ENCODE data around the gene ENOX1.
"Not testable (repeated sequence)": the region's sequence is repeated elsewhere in the genome, so short reads cannot be mapped to it uniquely, and the experiment has no call there.

Gene ENOX1

DNA sequence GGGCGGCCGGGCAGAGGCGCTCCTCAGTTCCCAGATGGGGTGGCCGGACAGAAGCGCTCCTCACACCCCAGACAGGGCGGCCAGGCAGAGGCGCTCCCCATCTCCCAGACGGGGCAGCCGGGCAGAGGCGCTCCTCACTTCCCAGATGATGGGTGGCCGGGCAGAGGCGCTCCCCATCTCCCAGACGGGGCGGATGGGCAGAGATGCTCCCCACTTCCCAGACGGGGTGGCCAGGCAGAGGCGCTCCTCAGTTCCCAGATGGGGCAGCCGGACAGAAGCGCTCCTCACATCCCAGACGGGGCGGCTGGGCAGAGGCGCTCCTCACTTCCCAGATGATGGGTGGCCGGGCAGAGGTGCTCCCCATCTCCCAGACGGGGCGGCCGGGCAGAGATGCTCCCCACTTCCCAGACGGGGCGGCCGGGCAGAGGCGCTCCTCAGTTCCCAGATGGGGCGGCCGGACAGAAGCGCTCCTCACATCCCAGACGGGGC lies 370.8 kb downstream of the ENOX1 start:
- DNase-seq, result not testable (repeated sequence)

DNA sequence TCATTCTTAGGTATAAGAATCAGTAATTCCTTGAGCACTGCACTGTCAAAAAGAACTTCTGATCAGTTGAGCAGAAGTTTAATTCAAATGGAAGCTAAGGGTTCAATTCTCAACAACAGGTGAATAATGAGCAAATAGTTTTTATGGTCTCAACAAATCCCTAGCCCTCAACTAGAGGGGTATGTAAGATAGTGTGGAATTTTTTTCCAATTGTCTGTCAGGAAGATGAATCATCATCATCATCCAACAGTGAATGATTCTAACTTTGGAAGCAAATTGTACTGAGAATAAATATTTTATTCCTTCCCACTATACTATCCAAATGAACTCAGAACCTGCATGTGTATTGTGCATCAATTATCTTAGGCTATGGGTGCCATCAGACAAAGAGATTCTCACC lies 372.7 kb downstream of the ENOX1 start:
- DNase-seq, result no peak

DNA sequence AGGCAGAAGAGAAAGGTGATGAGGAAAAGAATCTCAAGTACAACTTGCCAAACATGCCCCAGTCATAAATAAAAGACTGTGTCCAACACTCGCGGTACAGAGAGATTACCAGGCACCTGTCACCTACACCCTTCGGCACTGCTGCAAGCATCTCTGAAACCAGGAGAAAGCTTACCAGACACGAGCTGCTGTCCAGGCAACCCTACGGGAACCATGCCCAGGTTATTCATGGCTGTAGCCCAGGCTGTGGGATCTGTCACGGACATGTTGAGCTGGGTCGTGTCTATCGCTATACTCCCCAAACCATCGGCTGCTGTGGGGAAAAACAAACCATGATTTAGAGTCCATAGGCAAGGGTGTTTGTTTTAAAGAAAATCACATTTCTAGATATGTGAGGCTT lies 375.0 kb downstream of the ENOX1 start:
- no peak for DNase-seq

DNA sequence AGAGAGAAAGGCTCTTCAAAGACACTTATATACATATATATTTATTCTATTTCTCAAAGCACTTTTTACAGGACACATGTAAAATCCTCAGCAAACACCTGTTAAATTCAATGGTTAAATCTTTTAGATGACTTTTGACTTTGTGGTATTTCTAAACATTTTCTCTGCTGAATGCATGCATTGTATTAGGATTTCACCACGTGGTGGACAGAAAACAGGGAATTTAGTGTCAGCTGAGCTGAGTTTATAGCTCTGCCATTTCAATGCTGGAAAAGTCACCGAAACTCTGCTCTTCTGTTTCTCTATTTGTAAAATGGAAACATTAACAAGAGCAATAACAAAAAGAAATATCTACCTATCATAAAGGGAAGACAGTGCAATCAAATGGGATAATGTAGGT lies 375.6 kb downstream of the ENOX1 start:
- no peak for DNase-seq

DNA sequence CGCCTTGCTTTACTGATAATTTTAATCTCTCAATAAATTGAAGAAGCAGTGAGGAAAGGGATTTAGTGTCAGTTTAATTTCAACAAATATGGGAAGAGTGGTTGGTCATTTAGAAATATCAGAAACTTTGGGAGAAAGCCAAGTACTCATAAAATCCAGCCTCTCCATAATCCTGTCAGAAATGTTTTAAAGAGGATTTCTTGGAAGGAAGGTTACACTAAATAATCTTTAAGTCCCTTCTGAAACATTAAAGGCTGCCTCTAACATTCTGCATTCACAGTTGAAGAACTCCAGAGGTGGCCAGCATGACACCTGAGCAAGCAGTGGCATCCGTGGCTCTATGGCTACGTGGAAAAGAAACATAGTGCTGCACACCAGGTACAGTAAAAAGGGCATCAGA lies 378.5 kb downstream of the ENOX1 start:
- DNase-seq, result no peak

DNA sequence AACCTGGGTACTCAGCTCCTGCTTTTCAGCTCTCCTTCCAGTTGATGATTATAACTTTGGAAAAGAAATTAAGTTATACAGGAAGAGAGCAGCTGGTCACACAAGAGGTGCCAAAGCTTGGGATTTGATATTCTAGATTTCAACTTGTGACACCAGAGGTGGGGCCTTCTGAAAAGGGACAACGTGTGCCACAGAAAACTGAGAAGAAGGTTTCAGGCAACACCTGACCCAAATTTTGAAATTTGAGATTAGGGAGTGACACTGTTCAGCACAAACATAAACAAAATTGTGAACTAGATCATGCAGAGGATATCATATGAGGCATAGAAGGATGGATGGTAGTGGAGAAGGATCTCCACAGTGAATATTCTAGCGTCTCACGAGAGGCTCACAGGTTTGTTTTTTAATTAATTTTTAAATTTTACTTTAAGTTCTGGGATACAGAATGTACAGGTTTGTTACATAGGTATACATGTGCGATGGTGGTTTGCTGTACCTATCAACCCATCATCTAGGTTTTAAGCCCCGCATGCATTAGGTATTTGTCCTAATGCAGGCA lies 379.7 kb downstream of the ENOX1 start:
- DNase-seq, result no peak

DNA sequence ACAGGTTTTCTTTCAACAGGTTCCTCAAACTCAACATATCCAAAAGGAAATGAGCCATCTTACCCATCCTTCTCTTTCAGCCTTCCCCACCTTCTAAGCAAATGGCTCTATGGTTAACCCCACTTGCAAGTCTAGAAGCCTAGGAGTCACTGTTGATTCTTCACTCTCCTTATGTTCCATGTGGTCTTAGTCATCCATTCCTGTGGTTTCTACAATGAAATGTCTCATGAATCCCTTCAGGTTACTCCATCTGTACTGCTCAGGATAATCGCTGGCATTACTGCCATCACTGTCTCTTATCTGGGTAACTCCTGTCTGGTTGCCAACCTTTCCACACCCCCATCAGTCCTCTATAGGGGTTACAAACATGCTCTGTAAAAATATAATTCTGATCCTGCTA lies 381.3 kb downstream of the ENOX1 start:
- DNase-seq, result no peak

DNA sequence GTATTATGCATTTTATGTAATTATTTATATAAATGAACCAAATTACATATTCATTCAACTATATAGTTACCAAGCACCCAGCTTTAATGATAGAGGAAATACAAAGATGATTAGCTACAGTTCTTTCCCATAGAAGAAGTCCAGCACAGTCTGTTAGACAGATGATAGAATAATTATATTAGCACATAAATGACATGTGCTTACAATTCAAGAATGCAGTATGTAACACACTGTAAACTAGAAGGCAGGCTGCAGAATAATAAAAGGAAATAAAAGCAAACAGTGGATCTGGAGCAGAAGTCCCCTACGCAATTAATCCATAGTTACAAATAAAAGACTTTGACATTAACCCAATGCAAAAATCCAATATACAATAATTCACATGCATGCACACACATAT lies 384.4 kb downstream of the ENOX1 start:
- DNase-seq, result no peak

DNA sequence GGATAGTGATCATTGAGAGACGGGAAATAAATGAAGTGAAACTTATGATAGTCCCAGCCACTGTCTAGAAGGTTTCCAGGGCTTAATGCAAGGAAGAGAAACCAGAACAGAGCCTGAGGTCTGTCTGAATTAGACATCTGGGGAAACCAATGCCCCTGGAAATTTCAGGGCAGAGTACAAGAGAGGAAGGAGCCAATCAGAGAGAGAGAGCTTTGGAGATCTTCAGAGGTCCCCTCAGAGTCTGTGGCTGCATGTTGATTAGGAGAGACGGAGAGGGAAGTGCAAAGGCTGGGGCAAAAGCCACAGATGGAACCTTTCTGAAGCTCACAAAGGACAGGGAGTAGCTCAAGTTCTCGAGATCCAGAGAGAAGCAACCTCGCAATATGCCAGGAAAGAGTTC lies 385.4 kb downstream of the ENOX1 start:
- DNase-seq, result no peak

DNA sequence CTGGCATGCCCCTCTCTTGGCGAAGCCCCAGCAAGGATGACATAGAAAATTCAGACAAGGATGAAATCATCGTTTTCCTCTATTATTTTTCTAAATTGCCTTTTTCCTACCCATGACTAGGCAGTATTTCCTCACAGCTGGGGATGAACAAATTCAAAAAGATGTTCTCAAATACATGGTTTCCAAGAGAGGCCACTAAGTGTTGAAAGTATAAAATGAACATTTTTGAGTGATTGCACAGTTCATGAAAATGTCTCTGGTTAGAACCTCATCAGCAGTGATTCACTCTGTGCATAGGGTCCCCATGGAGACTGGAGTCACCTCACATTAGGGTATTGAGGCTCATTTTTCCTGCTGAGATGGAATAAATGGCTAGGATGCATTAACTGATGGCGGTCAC lies 389.7 kb downstream of the ENOX1 start:
- DNase-seq, result no peak

DNA sequence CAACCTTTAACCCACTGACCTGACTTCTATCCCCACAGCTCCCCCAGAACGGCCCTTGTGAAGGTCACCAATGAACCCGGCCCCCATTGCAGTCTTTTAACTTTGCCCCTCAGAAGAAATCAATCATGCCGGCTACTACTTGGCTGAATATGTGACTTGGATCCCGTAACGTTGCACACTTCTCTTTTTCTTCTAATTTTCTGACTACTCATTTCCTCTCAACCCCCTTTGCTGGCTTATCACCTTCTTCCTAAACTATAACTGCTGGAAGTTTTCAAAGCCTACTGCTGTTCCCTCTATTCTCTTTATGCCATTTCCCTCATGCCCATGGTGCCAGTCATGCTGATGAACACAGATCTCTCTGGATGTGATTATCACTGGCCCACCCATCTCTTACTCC lies 395.7 kb downstream of the ENOX1 start:
- DNase-seq, result no peak

DNA sequence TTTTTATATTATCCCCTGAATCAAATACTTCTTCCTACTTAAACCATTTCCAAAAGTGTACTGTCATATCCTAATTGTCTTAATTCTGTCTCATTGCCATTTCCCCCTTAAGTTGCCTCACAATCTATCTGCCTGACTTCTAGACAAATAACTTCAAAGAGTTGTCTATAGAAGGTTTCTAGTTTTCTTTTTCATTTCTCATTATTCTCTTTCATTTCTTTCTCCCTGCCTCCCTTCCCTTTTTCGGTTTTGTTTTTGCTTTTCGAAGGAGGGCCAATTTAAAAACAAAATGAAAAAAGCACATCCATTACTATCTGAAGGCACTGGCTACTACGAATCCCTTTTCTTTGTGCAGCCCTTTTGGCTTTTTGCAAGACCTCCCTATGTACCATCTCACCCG lies 396.2 kb downstream of the ENOX1 start:
- no peak for DNase-seq

DNA sequence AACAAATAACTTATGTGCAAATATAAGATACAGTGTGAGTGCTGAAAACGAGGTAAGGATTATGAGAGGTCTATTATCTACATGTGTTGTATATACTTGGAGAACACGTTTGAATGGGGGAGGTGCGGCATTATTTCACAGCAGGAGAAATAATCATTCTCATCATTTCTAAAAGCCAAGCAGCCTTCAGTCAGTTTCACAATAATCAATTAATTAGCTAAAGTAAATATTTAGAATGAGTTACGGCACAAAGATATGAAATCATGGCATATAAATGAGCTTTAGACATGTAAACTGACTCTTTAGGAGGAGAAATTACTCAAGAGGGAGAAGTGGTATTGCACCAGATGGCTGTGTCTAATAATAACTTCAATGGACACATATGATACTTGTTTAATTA lies 396.8 kb downstream of the ENOX1 start:
- DNase-seq, result no peak

DNA sequence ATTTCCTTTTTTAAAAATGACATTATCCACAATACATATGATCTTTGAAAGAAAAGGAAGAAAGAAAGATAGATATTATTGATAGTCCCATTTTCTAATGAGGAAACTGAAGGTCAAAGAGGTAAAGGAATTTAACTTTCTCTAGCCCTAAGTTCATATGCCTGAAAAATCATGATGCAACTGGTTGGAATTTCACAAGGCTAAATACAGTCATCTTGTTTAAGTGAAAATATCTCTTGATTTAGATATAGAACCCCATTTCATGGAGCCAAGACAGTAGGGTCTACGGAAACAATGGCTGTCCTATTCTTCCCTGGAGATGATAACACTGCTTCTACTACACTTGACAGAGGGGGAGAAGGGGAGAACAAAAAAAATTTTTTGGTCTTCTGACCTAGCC lies 397.2 kb downstream of the ENOX1 start:
- DNase-seq, result no peak

DNA sequence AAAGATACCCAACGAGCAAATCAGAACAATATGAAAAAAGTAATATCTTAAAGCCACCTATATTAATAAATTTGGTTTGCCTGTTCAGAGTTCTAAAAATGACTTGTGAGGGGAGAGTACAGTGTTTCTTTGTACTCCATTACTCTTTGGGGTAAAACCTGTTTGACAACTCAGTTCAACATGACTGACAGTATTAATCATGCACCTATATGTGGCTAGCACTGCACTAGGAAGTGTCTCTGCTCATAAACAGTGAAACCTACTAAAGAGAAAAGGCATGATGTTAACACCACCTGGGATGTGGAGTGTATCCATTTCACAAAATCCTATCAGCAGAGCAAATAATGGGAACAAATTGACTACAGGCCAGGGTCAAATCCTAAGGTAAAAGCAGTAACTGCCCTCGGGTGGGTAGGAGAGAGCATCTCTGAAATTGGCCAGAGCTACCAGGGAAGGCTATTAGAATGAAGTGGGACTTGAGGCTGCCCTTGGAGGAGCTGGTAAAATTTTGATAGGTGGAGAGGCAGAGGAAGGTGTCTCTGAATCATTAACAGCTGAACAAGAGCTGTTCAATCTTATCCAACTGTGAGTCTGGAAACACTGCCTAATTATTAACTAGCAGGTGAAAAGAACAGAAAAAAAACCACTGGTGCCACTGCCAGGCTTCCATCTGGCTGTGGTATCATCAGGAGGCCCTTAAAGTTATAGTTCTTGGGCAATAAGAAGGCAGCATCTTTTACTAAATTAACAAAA lies 398.3 kb downstream of the ENOX1 start:
- no peak for DNase-seq

DNA sequence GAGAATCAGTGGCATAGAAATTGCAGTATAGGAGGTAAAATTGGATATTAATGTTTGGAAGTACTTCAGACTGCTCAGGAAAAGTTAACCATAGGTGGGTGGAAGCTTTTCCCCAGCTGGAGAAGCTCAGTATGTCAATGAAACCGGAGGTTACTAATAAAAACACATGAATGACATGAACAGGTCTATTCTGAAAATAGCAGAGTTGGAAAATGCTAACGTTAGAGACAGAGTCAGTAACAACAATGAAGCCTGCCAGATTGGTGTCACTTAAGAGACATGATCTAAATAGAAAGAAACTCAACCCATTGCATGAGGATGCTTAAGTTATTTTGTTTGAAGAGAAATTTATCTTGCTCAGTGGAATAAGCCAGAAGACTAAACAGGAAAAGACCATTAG lies 398.9 kb downstream of the ENOX1 start:
- DNase-seq, result no peak

DNA sequence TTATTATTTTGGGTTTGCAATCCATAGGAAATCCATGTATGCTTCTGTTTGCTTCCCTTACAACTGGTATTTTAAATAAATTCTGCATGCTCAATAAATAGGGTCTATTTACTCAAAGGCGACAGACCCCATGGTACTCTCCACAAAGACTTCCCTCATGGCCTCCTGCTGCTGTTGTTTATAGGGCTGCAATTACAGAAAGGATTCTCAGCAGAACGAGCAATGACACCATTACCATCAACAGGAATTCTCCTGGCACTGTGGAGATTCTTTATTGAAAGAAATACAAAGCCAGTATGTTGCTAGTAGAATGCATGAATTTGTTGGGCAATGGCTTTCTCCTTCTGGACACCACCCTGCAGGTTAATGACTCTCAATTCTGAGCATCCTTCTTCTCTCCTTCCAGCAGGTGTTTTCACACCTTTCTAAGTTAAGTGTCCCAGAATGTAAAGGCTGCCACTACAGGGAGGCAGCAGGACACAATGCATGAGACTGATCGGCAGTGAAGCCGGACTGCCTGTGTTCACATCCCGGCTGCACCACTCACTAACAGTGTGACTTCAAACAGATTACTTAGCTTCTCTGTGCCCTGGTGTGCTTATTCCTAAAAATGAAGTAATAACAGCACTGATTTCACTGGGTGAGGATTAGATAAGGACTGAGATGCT lies 403.1 kb downstream of the ENOX1 start:
- no peak for DNase-seq

DNA sequence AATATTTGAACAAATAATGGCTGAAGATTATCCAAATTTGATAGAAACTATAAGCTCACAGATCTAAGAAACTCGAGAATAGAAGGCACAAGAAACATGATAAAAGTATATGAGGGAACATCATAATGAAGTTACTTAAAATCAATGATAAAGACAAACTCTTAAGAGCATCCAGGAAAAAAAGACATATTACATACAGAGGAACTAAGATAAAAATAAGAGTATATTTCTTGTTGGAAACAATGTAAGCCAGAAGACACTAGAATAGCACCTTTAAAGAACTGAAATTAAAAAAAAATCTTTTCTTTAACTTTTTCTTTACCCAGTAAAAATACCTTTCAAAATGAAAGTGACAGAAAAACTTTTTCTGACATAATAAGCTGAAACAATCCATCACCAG lies 407.0 kb downstream of the ENOX1 start:
- DNase-seq, result no peak

DNA sequence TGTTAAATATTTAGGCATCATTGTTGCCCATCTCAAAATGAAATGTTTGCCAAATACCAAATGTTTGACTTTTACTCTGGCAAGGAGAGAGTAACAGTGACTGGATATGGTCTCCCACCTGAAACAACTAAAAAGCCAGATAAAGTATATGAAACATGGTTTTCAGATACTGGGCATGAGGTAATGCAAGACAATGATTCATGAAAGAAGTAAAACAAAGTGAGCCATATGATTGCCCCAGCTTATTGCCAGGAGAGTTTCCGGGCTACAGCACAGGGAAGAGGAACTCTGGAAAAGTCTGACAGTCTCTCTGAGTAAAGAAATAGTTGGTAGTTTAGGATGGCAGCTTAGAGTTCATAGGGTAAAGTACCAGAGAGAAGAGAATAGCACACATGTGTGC lies 408.8 kb downstream of the ENOX1 start:
- DNase-seq, result no peak

DNA sequence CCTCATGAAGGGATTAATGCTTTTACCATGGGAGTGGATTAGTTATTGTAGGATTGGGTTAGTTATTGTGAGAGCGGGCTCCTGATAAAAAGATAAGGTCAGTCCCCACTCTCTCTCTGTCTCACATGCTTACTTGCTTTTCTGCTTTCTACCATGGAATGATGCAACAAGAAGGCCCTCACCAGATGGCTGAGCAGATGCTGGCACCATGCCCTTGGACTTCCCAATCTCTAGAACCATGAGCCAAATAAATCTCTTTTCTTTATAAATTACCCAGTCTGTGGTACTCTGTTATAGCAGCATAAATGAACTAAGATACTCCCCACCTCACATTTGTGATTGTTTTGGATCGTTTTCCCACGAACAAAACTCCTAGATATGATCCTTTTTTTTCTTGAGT lies 409.6 kb downstream of the ENOX1 start:
- no peak for DNase-seq

DNA sequence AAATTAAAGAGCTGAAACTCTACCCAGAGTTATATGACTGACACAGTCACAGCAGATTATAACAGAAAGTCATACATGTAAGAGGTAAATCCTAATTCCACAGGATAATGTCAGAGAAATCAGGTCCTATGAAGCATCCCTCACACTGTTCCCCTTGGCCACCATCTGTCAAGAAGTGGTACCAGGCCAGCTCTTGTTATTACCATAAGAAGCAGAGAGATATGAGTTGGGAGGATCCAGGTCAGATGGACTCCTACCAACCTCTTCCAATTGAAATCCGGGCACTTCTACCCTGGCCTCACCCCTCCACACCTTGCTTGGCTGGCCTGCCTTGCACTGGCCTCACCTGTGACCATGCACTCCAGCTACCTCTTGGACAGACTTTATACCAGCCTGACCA lies 410.2 kb downstream of the ENOX1 start:
- DNase-seq, result no peak

DNA sequence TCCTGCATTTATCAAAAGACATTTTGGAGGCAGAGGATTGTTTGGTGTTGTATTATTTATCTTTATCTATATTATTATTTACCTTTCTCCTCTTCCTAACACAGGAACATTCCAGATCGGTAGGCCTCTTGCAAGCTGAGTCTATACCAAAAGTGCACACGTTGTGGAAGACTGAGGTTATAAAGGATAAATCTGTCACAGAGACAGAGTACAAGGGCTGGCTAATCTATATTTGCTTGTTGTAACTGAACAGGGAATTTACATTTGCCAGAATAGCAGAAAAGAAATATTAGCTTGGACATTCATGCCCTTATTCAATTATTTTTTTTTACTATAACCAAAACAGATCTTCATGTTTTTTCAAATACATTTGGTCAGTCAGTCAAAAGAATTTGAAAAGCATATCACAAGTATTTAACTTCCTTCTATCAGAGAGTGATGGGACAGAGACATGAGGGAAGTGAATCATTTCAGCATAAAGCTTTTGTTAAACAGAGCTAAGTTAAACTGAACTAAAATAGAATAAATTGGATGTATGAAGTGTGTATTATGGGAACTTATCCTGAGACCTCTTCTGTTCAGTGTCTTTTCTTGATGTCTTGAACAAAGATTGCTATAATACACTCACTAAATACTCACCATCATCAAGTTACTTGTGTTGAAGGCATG lies 410.8 kb downstream of the ENOX1 start:
- DNase-seq, result no peak

DNA sequence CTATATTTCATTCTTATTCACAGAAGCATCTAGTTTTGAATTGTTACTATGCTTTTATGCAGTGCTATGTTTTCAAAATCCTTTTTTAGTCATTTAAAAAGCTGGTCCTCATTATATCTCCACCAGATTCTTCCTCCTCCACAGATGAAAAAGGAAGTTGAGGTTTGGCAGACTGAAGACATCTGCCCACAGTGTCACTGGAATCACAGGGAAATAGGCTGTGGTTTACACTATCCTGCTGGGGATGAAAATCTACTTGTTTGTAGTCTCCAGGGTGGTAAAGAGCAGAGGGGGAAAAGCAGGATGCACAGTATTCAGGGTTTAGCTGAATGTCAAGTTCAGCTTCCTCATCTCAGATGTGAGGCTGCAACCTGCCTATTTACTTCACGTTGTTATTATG lies 412.2 kb downstream of the ENOX1 start:
- no peak for DNase-seq

DNA sequence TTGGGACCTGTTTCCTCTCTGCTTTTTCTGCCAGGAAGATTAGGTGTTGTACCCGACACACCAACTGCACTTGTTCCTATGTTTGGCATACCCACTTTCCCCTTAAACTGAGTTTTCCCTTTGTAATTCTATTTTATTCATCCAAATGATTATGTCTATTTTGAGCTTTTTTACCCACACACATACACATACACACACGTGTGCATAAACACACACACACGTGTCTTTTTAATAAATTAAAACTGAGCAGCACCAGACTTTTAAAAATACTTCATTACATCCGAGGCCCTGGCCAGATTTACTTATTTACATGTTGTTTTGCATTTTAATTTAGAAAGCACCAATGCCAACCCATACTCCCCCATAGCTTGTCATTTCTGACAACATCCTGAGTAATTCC lies 413.4 kb downstream of the ENOX1 start:
- DNase-seq, result no peak
